CD14-positive monocyte (primary cell): ENCODE results near the gene RSPRY1. TPM values are rescaled to one million over a fixed set of nuclear protein-coding genes. Genes with fewer than 3 reads are reported as not detected.

Experiments
- DNase-seq, 3 donors: peaks; one replicate each; pipeline ENCODE4 v3.0.0-alpha.2; 2011 to 2022
- H2AFZ ChIP-seq: 2 replicates; pipeline ENCODE4 v1.6.0; 2012; ENCODE audit warnings: mild to moderate bottlenecking, low read depth, low read length, inconsistent platforms; ENCODE audit not compliant: insufficient read depth, poor library complexity, severe bottlenecking
- H3K27ac ChIP-seq, 2 donors: 1 replicate in 1 of 2; 2 replicates in 1 of 2; pipeline ENCODE4 v1.5.1; 2012 to 2013; ENCODE audit warnings: low read length in 2 of 2, control low read depth in 1 of 2, inconsistent platforms in 1 of 2, low read depth in 1 of 2, mild to moderate bottlenecking in 1 of 2
- H3K27me3 ChIP-seq, 2 donors: one replicate each; pipeline versions ENCODE4 v1.6.0 to v1.6.1; 2011 to 2013; ENCODE audit warnings: low read length in 2 of 2; ENCODE audit not compliant: control insufficient read depth in 2 of 2, insufficient read depth in 2 of 2
- H3K36me3 ChIP-seq, 2 donors: replicated peaks in 1 of 2; 1 replicate in 1 of 2; 2 replicates in 1 of 2; pipeline versions ENCODE4 v1.5.1 to v1.6.1; 2012 to 2013; ENCODE audit warnings: low read length in 2 of 2, control low read depth in 1 of 2, inconsistent platforms in 1 of 2, mild to moderate bottlenecking in 1 of 2; ENCODE audit not compliant: insufficient read depth in 2 of 2, control insufficient read depth in 1 of 2
- H3K4me1 ChIP-seq, 2 donors: 1 replicate in 1 of 2; 2 replicates in 1 of 2; pipeline versions ENCODE4 v1.5.1 to v1.6.1; 2012 to 2013; ENCODE audit warnings: low read length in 2 of 2, control low read depth in 1 of 2, inconsistent platforms in 1 of 2, mild to moderate bottlenecking in 1 of 2, moderate library complexity in 1 of 2; ENCODE audit not compliant: insufficient read depth in 2 of 2, control insufficient read depth in 1 of 2
- H3K4me2 ChIP-seq: replicated peaks from 2 replicates; pipeline ENCODE3; 2012; ENCODE audit warnings: low read length, moderate library complexity, mild to moderate bottlenecking; ENCODE audit not compliant: poor library complexity, severe bottlenecking; ENCODE audit errors: extremely low read depth
- H3K4me3 ChIP-seq, 3 experiments: fragments of 200-600 bp in 1 of 3; sonication (generic) in 1 of 3; replicated peaks in 1 of 3; 1 replicate in 2 of 3; 2 replicates in 1 of 3; pipeline ENCODE4 v1.5.1; 2011 to 2013; ENCODE audit warnings: low read length in 3 of 3, mild to moderate bottlenecking in 3 of 3, control low read depth in 2 of 3, low read depth in 2 of 3, inconsistent platforms in 1 of 3, moderate library complexity in 1 of 3
- H3K79me2 ChIP-seq: 2 replicates; pipeline ENCODE4 v1.6.0; 2012; ENCODE audit warnings: mild to moderate bottlenecking, control low read depth, inconsistent platforms, low read length, moderate library complexity; ENCODE audit not compliant: insufficient read depth
- H3K9ac ChIP-seq: 2 replicates; pipeline ENCODE4 v1.6.0; 2017; ENCODE audit warnings: low read length, mild to moderate bottlenecking; ENCODE audit not compliant: insufficient read depth, poor library complexity, severe bottlenecking
- H3K9me3 ChIP-seq, 2 donors: replicated peaks in 1 of 2; 1 replicate in 1 of 2; 2 replicates in 1 of 2; pipeline versions ENCODE4 v1.5.1 to v1.6.1; 2012 to 2013; ENCODE audit warnings: low read length in 2 of 2, control low read depth in 1 of 2; ENCODE audit not compliant: control insufficient read depth in 1 of 2, insufficient read depth in 1 of 2
- H4K20me1 ChIP-seq: 2 replicates; pipeline ENCODE4 v1.6.0; 2012; ENCODE audit warnings: mild to moderate bottlenecking, low read length, control low read depth, moderate library complexity; ENCODE audit not compliant: insufficient read depth
- H3K27ac Mint-ChIP-seq, 7 donors: one replicate each; pipeline ENCODE4 v1.8.0; 2020; ENCODE audit warnings: mild to moderate bottlenecking in 7 of 7, mixed read lengths in 7 of 7, moderate library complexity in 6 of 7, inconsistent platforms in 2 of 7
- H3K27me3 Mint-ChIP-seq, 3 donors: one replicate each; pipeline ENCODE4 v1.8.0; 2021 to 2022; ENCODE audit warnings: low read depth in 3 of 3, mild to moderate bottlenecking in 3 of 3, mixed read lengths in 3 of 3, moderate library complexity in 3 of 3, inconsistent platforms in 1 of 3
- H3K36me3 Mint-ChIP-seq, 2 donors: one replicate each; pipeline ENCODE4 v1.8.0; 2020; ENCODE audit warnings: mixed read lengths in 2 of 2, inconsistent platforms in 1 of 2, mild to moderate bottlenecking in 1 of 2
- H3K4me1 Mint-ChIP-seq: one replicate; pipeline ENCODE4 v1.8.0; 2020; ENCODE audit warnings: mild to moderate bottlenecking, mixed read lengths
- H3K4me3 Mint-ChIP-seq, 2 donors: one replicate each; pipeline ENCODE4 v1.8.0; 2020; ENCODE audit warnings: mild to moderate bottlenecking in 2 of 2, mixed read lengths in 2 of 2, moderate library complexity in 1 of 2
- H3K9me3 Mint-ChIP-seq, 7 donors: one replicate each; pipeline ENCODE4 v1.8.0; 2020 to 2022; ENCODE audit warnings: mixed read lengths in 7 of 7, mild to moderate bottlenecking in 6 of 7, moderate library complexity in 6 of 7, inconsistent platforms in 2 of 7
- WGBS: methylation state at CpG from one replicate; pipeline ENCODE4 v1.1.5; 2013; ENCODE audit warnings: missing lambda C conversion rate; ENCODE audit not compliant: insufficient coverage; 5-methylcytosine and 5-hydroxymethylcytosine counted together
- intact Hi-C, 2 donors: fragments of 100-400 bp; cut with micrococcal nuclease; formaldehyde crosslinking; loops; one replicate each; pipeline versions ENCODE4 v1.15.0 to v1.15.1; 2023
- polyA minus RNA-seq: library from RNA; depleted of rRNA, polyadenylated mRNA; stranded (reverse); fragments of >200 nt; gene quantifications from 2 replicates; pipeline ENCODE4 v1.2.3, GENCODE V29; 2012
- polyA plus RNA-seq, 3 donors: library from polyadenylated mRNA; depleted of rRNA in 1 of 3; unstranded in 2 of 3; stranded (reverse) in 1 of 3; fragments of 300-500 nt in 2 of 3; fragments of >200 nt in 1 of 3; fragmentation: Illumina TruSeq in 2 of 3; gene quantifications; 1 replicate in 2 of 3; 2 replicates in 1 of 3; pipeline ENCODE4 v1.2.3, GENCODE V29; 2012 to 2021
- total RNA-seq, 12 experiments: library from RNA in 1 of 12; stranded (reverse) in 1 of 12; fragments of 120-200 nt in 1 of 12; gene quantifications; one replicate each; pipeline ENCODE4 v1.2.4 and lab custom pipeline; 2013 to 2026; ENCODE audit warnings: mixed read lengths in 6 of 12, inconsistent platforms in 1 of 12
- TF ChIP-seq, protein P1 (sequence below): fragments of 200-600 bp; IDR thresholded peaks from one replicate; pipeline ENCODE4 v1.8.0; 2022; ENCODE audit warnings: antibody characterized with exemption, mild to moderate bottlenecking

RSPRY1 gene
- total RNA-seq (2013): 23.8 TPM
- 10 to 100 TPM; 15.7 to 28.3 (median 21.3) TPM for polyA plus RNA-seq
- polyA minus RNA-seq: 20.3 and 22.2 TPM in 2 replicates
- total RNA-seq (lab: John Stamatoyannopoulos, UW): 25.0 to 75.6 (median 40.4) reads per million in 11 experiments

DNA sequence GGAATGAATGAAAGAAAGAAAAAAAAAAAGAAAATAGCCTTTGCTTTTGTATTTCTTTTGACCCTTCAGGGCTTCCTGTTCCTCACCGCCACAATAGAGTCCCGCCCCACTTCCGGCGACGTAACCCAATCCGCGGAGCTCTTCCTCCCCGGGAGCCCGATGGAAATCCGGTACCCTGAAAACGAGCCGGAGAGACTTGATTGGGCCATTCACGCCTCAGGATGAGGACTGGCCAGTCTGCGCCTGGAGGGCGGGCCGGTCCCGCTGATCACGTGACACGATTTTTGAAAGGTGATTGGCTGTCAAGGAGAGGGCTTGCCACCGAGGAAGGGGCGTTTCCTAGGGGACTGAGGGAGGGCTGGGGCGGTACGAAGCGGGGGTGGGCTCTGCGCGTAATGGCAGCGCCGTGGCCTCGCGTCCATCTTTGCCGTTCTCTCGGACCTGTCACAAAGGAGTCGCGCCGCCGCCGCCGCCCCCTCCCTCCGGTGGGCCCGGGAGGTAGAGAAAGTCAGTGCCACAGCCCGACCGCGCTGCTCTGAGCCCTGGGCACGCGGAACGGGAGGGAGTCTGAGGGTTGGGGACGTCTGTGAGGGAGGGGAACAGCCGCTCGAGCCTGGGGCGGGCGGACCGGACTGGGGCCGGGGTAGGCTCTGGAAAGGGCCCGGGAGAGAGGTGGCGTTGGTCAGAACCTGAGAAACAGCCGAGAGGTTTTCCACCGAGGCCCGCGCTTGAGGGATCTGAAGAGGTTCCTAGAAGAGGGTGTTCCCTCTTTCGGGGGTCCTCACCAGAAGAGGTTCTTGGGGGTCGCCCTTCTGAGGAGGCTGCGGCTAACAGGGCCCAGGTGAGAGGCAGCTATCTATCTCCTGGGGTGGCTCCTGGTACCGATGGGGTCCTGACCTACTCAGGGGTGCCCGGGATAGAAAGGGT is at the start of gene RSPRY1, which contains the start of gene PSME3IP1:
TSS of gene RSPRY1 (plus strand) at position 385 of the 927 bp plus-strand sequence. CDS start 18,330 bp downstream, outside the sequence.
TSS of gene PSME3IP1 (minus strand) at position 95 of the 927 bp plus-strand sequence. CDS start 12,185 bp downstream, outside the sequence.
- H3K36me3 ChIP-seq: peaks cover 0 to 3% of the 10 kb centered on the region in 2 donors
- H3K27me3 ChIP-seq: no peaks in the 10 kb centered on the region
- peaks cover 24% of the 10 kb centered on the region for H4K20me1 ChIP-seq
- H3K9ac ChIP-seq: peak within 1 kb of the TSS; percentile 97
- H3K36me3 Mint-ChIP-seq: peaks cover 4 to 12% of the 10 kb centered on the region in 2 donors
- H3K9me3 Mint-ChIP-seq: no peaks in the 10 kb centered on the region
- peaks cover 44% of the 10 kb centered on the region for H3K4me1 Mint-ChIP-seq
- no peaks in the 10 kb centered on the region for H3K9me3 ChIP-seq
- peak within 1 kb of the TSS; percentile 76 to 99 (median 92) for H3K4me3 ChIP-seq
- H3K4me3 Mint-ChIP-seq: peak within 1 kb of the TSS; percentile 100
- peak within 1 kb of the TSS; percentile 93 for H2AFZ ChIP-seq
- under 1% methylated on average over 59 of the region's 64 CpGs for WGBS
- intact Hi-C loops: loop anchor here (5.0 to 10.0 kb wide), 5 partner anchors 59 to 581 kb away; partner anchors contain the start of genes ARL2BP (in 2 of the 2), CIAPIN1 (in 1 of the 2), COQ9 (in 1 of the 2) and HERPUD1 (in 1 of the 2)
- peak within 1 kb of the TSS; percentile 92 to 98 (median 96) for H3K27ac Mint-ChIP-seq
- peak; percentile 99 to 100 (median 99) for DNase-seq
- peaks cover 98% of the 10 kb centered on the region for H3K79me2 ChIP-seq
- no peaks in the 10 kb centered on the region for H3K27me3 Mint-ChIP-seq
- peak within 1 kb of the TSS; percentile 80 to 93 for H3K27ac ChIP-seq
- TF ChIP-seq, protein P1, sequence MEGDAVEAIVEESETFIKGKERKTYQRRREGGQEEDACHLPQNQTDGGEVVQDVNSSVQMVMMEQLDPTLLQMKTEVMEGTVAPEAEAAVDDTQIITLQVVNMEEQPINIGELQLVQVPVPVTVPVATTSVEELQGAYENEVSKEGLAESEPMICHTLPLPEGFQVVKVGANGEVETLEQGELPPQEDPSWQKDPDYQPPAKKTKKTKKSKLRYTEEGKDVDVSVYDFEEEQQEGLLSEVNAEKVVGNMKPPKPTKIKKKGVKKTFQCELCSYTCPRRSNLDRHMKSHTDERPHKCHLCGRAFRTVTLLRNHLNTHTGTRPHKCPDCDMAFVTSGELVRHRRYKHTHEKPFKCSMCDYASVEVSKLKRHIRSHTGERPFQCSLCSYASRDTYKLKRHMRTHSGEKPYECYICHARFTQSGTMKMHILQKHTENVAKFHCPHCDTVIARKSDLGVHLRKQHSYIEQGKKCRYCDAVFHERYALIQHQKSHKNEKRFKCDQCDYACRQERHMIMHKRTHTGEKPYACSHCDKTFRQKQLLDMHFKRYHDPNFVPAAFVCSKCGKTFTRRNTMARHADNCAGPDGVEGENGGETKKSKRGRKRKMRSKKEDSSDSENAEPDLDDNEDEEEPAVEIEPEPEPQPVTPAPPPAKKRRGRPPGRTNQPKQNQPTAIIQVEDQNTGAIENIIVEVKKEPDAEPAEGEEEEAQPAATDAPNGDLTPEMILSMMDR: no peak
- peaks cover 28 to 30% of the 10 kb centered on the region in 2 donors for H3K4me1 ChIP-seq
- H3K4me2 ChIP-seq: peak within 1 kb of the TSS; percentile 99

DNA sequence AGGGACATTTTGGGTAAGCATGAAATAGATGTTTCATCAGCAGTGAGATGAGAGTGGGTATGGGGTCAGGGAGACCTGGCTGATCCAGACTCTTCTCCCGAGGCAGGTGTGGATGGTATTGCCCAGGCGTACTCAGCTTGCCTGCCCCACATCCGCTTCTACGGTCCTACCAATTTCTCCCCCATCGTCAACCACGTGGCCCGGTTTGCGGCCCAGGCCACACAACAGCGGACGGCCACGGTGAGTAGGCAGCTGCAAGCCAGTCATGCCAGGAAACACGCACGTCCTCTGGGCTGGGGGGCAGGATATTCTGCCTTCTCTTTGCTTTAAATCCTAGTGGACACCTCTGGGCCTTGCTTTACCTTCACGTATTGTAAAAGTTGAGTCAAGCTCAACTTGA is 49.1 kb upstream of the RSPRY1 start:
- no peak overlapping the region for H3K4me2 ChIP-seq
- intact Hi-C loops: no loop called here
- H3K4me3 ChIP-seq: no peak overlapping the region
- no peak overlapping the region for H3K27ac ChIP-seq
- H3K27me3 ChIP-seq: no peaks in the 10 kb centered on the region
- TF ChIP-seq, protein P1: no peak
- Mint-ChIP-seq H3K36me3 (peaks cover 28 to 53% of the 10 kb centered on the region in 2 donors), H3K4me3 (no peak overlapping the region), H3K4me1 (peaks cover 22% of the 10 kb centered on the region), H3K27ac (peak overlapping the region in 2 of 7 donors; percentile 8 to 57), H3K9me3 (no peaks in the 10 kb centered on the region), H3K27me3 (peaks cover 0 to 2% (median 2%) of the 10 kb centered on the region in 3 donors)
- H3K9ac ChIP-seq: no peak overlapping the region
- peaks cover 15 to 17% of the 10 kb centered on the region in 2 donors for H3K4me1 ChIP-seq
- H3K9me3 ChIP-seq: no peaks in the 10 kb centered on the region
- no peak for DNase-seq
- H3K36me3 ChIP-seq: peaks cover 17 to 61% of the 10 kb centered on the region in 2 donors
- no peaks in the 10 kb centered on the region for H3K79me2 ChIP-seq
- no peak overlapping the region for H2AFZ ChIP-seq
- 71% methylated on average over 10 of the region's 14 CpGs for WGBS
- peaks cover 4% of the 10 kb centered on the region for H4K20me1 ChIP-seq
